GM19395 (cell line): ENCODE measurements around the gene TAF6L.
A peak's percentile ranks its signal among the peaks of the same experiment; 100 is the strongest.
"Not testable (repeated sequence)": the region's sequence is repeated elsewhere in the genome, so short reads cannot be mapped to it uniquely, and the experiment has no call there.

Source experiments
- ATAC-seq: cut with Tn5 transposase; IDR thresholded peaks from one replicate; pipeline ENCODE4 v1.9.1; 2021; ENCODE audit warnings: mild to moderate bottlenecking, moderate library complexity; ENCODE audit not compliant: unreplicated experiment

The TAF6L gene

DNA sequence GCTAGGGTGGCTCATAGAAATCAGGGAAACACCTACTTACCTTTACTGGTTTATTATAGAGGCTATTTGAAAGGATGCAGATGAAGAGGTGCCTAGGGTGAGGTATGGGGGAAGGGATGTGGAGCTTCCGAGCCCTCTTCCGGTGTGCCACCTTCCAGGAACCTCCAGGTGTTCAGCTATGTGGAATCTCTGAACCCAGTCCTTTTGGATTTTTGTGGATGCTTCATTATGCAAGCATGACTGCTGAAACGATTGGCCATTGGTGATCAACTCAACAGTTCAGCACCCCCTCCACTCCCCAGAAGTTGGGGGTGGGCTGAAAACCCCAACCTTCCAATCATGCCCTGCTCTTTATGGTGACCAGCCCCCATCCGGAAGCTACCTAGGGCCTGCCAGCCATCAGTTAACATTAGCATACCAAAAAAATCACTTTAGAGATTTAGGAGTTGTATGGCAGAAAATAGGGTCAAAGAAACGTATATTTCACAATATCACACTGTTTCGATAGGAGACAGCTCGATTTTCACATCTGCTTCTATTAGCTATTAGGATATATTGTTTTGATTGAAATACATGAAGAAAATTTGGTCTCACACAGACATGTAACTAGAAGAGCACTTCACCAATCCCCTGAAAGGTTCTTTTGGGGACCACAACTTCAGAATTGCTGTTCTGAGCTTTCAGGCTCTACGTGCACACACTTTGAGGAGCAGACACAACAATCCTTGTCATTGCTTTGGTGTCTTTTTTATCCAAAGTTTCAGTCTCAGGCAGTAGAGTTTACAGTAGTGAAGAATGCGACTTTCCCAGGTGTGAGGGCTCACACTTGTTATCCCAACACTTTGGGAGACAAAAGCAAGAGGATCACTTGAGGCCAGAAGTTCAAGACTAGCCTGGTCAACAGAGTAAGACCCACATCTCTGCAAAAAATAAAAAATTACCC, 13.1 kb upstream of the TAF6L start:
- ATAC-seq = no peak

- not testable (repeated sequence) for ATAC-seq
Measured at GRCh38 chr11:62760867-62761227, 10.3 kb upstream of the TAF6L start.

GRCh38 chr11:62770778-62771143, 435 bp upstream of the TAF6L start:
- ATAC-seq = no peak

DNA sequence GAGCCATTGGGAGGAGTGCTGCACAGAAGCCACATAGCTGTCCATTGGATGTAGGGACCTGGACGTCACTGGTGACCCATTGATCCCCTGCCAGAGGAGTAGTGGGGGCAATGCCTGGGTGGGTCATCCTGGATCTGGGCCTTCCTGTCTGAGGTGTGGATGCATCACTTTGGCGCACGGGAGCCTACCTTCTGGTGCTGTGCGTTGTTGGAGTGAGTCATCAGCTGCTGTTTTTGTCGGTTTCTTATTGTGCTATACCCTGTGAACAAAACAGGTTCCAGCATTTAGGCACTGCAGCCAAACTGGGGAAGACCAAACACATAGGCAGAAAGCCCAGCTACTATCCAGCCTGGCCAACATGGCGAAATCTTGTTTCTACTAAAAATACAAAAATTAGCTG, 3.2 kb downstream of the TAF6L start:
- no peak for ATAC-seq

DNA sequence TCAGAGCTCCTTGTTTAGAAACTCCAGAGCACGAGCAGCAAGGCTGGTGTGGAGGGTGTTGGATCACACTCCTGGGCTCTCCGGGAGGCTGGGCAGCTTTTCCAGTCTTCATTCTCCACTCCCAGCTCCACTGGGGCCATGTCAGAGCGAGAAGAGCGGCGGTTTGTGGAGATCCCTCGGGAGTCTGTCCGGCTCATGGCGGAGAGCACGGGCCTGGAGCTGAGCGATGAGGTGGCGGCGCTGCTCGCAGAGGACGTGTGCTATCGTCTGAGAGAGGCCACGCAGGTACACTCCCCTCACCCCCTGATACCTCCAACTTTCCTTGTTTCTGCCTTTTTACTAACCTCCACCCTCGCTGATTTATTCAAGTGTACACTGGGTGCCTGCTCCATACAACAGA, 4.5 kb downstream of the TAF6L start:
- ATAC-seq = no peak

DNA sequence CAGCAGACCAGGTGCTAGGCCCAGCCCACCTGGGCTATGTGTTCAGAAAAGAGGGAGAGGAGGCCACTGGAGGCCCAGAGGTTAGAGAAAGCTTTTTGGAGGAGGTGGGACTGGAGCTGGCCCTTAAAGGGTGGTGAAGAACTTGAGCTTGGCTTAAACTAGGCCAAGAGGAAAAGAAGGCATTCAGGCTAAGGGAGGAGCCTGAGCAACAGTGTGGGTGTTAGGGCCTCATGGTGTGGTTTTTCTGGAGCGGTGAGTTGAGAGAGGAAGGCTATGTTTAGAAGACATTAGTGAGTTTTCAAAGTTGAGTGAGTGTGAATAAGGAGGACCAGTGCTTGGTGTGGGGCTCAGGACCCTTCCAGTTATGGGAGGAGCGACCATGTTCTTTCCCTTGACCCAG, 6.2 kb downstream of the TAF6L start:
- ATAC-seq = no peak

- no peak for ATAC-seq
Measured at GRCh38 chr11:62778441-62778840, 7.2 kb downstream of the TAF6L start.

DNA sequence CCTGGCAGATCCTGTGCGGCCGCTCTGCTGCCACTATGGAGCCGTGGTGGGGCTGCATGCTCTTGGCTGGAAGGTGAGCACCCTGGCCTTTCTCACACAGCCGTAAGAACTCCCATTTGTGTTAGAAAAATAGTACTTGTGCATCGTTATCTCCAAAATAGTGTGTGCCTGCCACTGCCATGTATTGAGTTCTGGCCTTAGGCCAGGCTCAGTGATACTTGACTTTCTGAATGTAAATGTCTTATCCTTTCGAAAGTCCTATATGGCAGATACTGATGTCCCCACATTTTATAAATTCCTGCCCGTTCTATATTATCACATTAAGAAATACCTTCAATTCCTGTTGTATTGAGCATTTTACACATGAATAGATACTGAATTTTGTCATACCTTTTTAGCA, 11.6 kb downstream of the TAF6L start:
- ATAC-seq = no peak

DNA sequence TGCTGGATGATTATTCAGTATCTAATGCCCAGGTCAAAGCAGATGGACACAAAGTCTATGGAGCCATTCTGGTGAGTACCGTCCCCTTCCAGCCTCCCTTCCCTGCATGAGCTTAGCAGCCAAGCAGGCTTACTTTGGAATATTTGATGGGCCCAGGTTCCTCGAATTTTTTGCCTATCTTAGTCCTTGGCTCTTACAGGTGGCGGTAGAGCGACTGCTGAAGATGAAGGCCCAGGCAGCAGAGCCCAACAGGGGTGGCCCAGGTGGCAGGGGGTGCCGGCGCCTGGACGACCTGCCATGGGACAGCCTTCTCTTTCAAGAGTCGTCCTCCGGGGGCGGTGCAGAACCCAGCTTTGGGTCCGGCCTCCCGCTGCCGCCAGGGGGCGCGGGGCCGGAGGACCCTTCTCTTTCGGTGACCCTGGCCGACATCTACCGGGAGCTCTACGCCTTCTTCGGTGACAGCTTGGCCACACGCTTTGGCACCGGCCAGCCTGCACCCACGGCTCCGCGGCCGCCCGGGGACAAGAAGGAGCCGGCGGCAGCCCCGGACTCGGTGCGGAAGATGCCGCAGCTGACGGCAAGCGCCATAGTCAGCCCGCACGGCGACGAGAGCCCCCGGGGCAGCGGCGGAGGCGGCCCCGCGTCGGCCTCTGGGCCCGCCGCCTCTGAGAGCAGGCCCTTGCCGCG, 15.3 kb downstream of the TAF6L start:
- ATAC-seq = peak; percentile 77

GRCh38 chr11:62787005-62787759, 16.0 kb downstream of the TAF6L start, which contains the start of gene TMEM179B:
TSS of gene TMEM179B (plus strand) at chr11:62787402. CDS start at chr11:62787432, 30 bp downstream.
- peak; percentile 65 for ATAC-seq

GRCh38 chr11:62788991-62789390, 17.8 kb downstream of the TAF6L start:
- no peak for ATAC-seq

GRCh38 chr11:62789576-62789975, 18.4 kb downstream of the TAF6L start:
- ATAC-seq = no peak

- ATAC-seq = peak; percentile 61
Measured at GRCh38 chr11:62791501-62792201, 20.5 kb downstream of the TAF6L start, which contains the start of gene TMEM223. TSS of gene TMEM223 (minus strand) at chr11:62792006. CDS start at chr11:62791994, 12 bp downstream.

DNA sequence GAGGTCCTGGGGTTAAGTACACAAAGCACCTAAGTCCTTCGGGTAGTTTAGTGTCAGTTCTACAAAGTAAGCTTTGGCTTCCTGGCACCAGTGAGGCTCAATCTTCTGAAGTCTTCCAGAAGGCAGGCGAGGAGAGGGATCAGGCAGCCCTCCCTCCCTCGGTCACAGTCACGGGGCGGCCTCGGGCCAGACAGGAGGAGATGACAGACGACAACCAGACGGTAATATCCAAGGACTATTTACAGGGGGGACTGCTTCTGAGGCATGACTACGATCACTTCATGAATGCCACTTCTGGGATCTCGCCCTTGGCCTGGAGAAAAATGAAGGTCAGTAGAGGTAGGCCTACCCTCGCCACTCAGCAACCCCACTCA, 21.0 kb downstream of the TAF6L start:
- peak; percentile 14 for ATAC-seq

DNA sequence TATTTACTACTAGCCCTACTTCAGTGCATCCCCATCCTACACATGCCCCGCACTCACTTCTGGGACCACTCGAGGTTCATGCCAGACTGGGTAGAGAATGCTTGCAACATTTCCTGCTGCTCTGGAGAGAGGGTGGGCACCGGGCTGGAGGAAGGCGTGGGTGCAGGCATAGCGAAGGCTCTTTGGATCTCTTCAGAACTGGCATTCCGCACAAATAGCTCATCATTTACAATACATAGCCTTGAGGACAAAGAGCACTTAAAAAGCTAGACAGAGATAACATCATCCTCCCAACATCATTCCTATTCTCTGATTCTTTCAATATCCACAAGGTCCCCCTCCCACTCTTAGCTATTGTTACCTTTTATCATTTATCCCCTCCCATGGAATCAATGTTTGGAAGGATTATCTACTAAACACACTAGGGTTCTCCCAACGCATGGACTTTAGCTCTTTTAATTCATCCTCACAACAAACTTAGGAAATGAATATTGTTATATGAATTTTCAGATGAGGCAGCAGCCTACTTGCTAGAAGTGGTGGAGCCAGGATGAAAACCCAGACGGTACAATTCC, 23.1 kb downstream of the TAF6L start:
- no peak for ATAC-seq

DNA sequence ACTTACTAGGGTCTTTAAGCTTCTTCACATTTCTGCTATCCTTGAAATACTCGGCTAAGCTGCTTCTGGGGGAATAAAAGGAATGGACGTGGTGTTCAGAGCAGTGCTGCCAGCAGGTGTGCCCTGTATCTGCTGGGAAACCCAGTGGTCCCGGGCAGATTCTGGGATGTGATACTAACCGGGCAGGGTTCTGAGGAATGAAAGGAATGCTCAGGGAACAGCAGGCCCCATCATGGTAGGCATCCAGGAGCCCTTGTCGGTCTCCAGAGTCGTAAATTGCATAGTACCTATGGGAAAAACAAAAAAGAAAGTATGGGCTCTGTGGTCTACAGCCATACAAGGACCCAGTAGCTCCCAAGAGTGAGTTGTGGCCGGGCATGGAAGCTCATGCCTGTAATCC, 25.1 kb downstream of the TAF6L start:
- no peak for ATAC-seq

- ATAC-seq = no peak
Measured at GRCh38 chr11:62799486-62799885, 28.3 kb downstream of the TAF6L start.

DNA sequence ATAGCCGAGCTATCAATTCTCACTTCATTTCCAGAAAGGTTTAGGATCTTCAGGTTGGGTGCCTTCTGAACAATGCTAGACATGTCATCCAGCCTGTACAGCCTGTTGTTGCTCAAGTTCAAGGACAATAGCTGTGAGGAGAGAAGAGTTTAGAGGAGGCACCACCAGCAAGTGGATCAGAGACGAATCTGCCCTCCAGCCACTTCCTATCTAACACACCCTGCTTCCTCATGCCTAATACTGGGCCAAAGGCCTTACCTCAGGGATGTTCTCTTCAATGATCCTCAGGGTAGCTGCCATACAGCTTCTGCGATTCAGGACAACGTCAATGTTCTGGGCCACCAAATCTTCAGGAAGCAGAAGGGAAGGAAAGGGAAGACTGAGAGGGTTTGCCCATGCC, 29.9 kb downstream of the TAF6L start:
- no peak for ATAC-seq

GRCh38 chr11:62804310-62805075, 33.3 kb downstream of the TAF6L start:
- ATAC-seq = peak; percentile 11
